Neural progenitor cell (in vitro differentiated cells): ENCODE measurements around the gene CIROP.

Experiments
- EZH2 ChIP-seq: fragments of 200-600 bp; sonication (generic); IDR thresholded peaks from 2 replicates; pipeline ENCODE4 v1.6.1; 2017; ENCODE audit warnings: antibody characterized with exemption, mild to moderate bottlenecking, moderate library complexity
- EZH2phosphoT487 ChIP-seq: fragments of 200-600 bp; sonication (generic); IDR thresholded peaks from 2 replicates; pipeline ENCODE4 v1.6.1; 2017; ENCODE audit warnings: antibody characterized with exemption
- TF ChIP-seq, protein P1 (sequence below): fragments of 200-600 bp; sonication (generic); IDR thresholded peaks from 2 replicates; pipeline ENCODE4 v1.5.1; 2017; ENCODE audit warnings: antibody characterized with exemption, mild to moderate bottlenecking

- TF ChIP-seq, protein P1, sequence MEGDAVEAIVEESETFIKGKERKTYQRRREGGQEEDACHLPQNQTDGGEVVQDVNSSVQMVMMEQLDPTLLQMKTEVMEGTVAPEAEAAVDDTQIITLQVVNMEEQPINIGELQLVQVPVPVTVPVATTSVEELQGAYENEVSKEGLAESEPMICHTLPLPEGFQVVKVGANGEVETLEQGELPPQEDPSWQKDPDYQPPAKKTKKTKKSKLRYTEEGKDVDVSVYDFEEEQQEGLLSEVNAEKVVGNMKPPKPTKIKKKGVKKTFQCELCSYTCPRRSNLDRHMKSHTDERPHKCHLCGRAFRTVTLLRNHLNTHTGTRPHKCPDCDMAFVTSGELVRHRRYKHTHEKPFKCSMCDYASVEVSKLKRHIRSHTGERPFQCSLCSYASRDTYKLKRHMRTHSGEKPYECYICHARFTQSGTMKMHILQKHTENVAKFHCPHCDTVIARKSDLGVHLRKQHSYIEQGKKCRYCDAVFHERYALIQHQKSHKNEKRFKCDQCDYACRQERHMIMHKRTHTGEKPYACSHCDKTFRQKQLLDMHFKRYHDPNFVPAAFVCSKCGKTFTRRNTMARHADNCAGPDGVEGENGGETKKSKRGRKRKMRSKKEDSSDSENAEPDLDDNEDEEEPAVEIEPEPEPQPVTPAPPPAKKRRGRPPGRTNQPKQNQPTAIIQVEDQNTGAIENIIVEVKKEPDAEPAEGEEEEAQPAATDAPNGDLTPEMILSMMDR, result no peak
- TF ChIP-seq EZH2phosphoT487 (no peak), EZH2 (no peak)
Measured at GRCh38 chr14:23052671-23053070, 52.1 kb downstream of the CIROP start.
